UCSD-AML1 (cell line): ENCODE measurements around the gene AIPL1.

Experiments used
- DNase-seq: peaks from one replicate; lab custom pipeline; 2025; ENCODE audit not compliant: unreplicated experiment; lab: John Stamatoyannopoulos, UW

The AIPL1 gene

GRCh38 chr17:6380915-6381438 lies 53.9 kb downstream of the AIPL1 start:
- DNase-seq, result no peak

- no peak for DNase-seq
Measured at GRCh38 chr17:6377906-6378305, 57.0 kb downstream of the AIPL1 start.

GRCh38 chr17:6376931-6377361 lies 58.0 kb downstream of the AIPL1 start:
- DNase-seq, result no peak

- no peak for DNase-seq
Measured at GRCh38 chr17:6374761-6375312, 60.1 kb downstream of the AIPL1 start.

GRCh38 chr17:6374271-6374691 lies 60.6 kb downstream of the AIPL1 start:
- DNase-seq, result no peak
